ENCODE data around the gene ASIC3.

The ASIC3 gene

DNA sequence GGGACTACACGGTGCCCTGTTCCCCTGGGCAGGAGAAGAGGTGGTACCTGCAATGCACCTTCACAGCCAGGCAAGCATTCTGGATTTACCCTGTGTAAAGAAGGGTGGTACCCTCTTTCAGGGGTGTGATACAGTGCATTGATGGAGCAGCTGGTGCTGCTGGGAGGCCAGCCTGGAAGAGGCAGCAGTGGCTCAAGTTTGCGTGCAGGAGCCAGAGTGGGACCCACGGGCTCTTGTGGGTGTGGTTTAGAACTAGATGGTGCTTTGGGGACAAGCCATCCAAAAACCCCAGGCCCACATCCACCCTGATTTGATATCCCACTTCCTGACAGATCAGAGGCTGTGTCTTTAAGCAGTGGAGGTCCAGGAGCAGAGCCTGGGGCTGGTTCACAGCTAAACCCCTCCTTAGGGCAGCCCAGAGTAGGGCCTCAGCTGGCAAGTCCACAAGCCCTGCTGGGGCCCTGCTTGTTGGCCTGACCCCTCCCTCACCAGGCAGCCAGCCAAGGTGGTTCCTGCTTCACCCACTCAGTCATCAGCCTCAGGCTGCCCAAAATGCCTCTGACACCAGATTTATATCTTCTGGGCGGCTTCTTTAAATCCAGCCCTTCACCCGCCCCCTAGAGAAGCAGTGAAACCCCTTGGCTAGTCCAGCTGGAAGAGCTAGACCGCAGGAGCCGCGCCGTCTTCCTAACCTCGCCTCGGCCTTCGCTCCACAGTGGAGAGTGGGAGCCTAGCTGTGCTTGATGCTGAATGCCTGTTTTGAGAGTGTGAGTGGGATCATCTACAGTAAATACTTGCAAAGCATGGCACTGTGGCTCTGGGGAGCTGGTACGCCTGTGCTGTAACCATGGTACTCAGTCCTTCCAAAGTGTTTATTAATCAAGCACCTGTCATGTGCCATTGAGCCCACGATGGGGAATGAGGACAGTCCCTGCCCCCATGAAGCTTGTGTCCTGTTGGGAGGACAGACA is 1.4 kb upstream of the ASIC3 start:
- Mint-ChIP-seq H3K4me1 (peaks cover 11% of the 10 kb centered on the region), H3K27me3 (peaks cover 25% of the 10 kb centered on the region), H3K4me3 (no peak overlapping the region), H3K27ac (peak overlapping the region; percentile 19), H3K9me3 (no peaks in the 10 kb centered on the region), H3K36me3 (peaks cover 2% of the 10 kb centered on the region)
- DNase-seq, result no peak
- CTCF ChIA-PET, result no interaction called here

DNA sequence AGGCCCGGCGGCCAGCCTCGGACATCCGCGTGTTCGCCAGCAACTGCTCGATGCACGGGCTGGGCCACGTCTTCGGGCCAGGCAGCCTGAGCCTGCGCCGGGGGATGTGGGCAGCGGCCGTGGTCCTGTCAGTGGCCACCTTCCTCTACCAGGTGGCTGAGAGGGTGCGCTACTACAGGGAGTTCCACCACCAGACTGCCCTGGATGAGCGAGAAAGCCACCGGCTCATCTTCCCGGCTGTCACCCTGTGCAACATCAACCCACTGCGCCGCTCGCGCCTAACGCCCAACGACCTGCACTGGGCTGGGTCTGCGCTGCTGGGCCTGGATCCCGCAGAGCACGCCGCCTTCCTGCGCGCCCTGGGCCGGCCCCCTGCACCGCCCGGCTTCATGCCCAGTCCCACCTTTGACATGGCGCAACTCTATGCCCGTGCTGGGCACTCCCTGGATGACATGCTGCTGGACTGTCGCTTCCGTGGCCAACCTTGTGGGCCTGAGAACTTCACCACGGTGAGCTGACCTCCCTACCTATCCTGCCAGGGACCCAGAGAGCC is 656 bp downstream of the ASIC3 start:
- Mint-ChIP-seq H3K27me3 (peaks cover 34% of the 10 kb centered on the region), H3K4me1 (peaks cover 26% of the 10 kb centered on the region), H3K4me3 (no peak overlapping the region), H3K9me3 (no peaks in the 10 kb centered on the region), H3K27ac (no peak overlapping the region), H3K36me3 (peaks cover 6% of the 10 kb centered on the region)
- CTCF ChIA-PET, result interaction anchor here (0.7 kb wide), 1 partner anchor 31 kb away, joined by 3 read pairs; no protein-coding TSS in a partner anchor
- no peak for DNase-seq

DNA sequence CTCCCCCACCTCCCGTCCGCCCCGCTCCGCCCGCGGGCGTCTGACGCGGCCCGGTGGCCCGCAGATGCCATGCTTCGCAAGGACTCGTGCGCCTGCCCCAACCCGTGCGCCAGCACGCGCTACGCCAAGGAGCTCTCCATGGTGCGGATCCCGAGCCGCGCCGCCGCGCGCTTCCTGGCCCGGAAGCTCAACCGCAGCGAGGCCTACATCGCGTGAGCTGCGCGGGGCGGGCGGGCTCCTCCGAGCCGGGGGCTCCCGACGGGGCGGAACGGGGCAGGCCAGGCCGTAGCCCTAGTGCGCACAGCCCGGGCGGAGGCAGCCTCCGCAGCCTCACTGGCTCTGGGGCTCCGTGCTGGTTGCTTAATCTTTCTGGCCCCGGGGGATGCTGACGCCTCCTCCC is 2.8 kb downstream of the ASIC3 start:
- peaks cover 30% of the 10 kb centered on the region for H3K4me1 Mint-ChIP-seq
- peaks cover 4% of the 10 kb centered on the region for H3K36me3 Mint-ChIP-seq
- DNase-seq, result peak; percentile 83
- CTCF ChIA-PET, result interaction anchor here (0.8 kb wide), 1 partner anchor 153 kb away, joined by 3 read pairs; no protein-coding TSS in a partner anchor
- no peak overlapping the region for H3K4me3 Mint-ChIP-seq
- H3K27ac Mint-ChIP-seq, result no peak overlapping the region
- H3K27me3 Mint-ChIP-seq, result peaks cover 34% of the 10 kb centered on the region
- no peaks in the 10 kb centered on the region for H3K9me3 Mint-ChIP-seq

- Mint-ChIP-seq H3K9me3 (no peaks in the 10 kb centered on the region), H3K36me3 (peaks cover 6% of the 10 kb centered on the region), H3K27ac (no peak overlapping the region), H3K4me1 (peaks cover 44% of the 10 kb centered on the region), H3K4me3 (no peak overlapping the region), H3K27me3 (peaks cover 34% of the 10 kb centered on the region)
- CTCF ChIA-PET, result no interaction called here
- no peak for DNase-seq
Measured at GRCh38 chr7:151053096-151053495, 4.8 kb downstream of the ASIC3 start.

- CTCF ChIA-PET, result no interaction called here
- no peak for DNase-seq
- no peak overlapping the region for H3K4me3 Mint-ChIP-seq
- peaks cover 30% of the 10 kb centered on the region for H3K27me3 Mint-ChIP-seq
- H3K27ac Mint-ChIP-seq, result no peak overlapping the region
- H3K4me1 Mint-ChIP-seq, result peaks cover 50% of the 10 kb centered on the region
- peaks cover 6% of the 10 kb centered on the region for H3K36me3 Mint-ChIP-seq
- no peaks in the 10 kb centered on the region for H3K9me3 Mint-ChIP-seq
Measured at GRCh38 chr7:151053751-151054150, 5.4 kb downstream of the ASIC3 start.

DNA sequence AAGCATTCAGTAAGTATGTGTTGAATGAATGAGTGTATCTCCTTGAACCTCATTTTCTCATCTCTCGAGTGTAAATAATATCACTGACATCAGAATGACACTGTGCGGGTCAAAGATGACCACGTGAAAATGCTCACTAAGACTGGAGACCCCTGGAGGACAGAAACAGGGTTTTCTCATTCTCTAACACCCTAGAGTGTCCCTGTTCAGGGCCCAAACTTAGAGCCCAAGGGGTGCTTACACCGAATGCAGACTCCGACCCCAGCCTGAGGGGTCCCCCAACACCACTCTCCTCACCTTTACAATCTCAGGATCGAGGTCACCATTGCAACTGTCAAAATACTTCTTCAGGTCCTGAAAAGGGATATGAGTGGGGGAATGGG is 7.9 kb downstream of the ASIC3 start:
- no peak for DNase-seq
- Mint-ChIP-seq H3K4me1 (peaks cover 61% of the 10 kb centered on the region), H3K27ac (no peak overlapping the region), H3K9me3 (no peaks in the 10 kb centered on the region), H3K4me3 (peak overlapping the region; percentile 96), H3K27me3 (peaks cover 13% of the 10 kb centered on the region), H3K36me3 (peaks cover 6% of the 10 kb centered on the region)
- CTCF ChIA-PET, result interaction anchor here (1.3 kb wide), 1 partner anchor 54 kb away, joined by 4 read pairs; no protein-coding TSS in a partner anchor

DNA sequence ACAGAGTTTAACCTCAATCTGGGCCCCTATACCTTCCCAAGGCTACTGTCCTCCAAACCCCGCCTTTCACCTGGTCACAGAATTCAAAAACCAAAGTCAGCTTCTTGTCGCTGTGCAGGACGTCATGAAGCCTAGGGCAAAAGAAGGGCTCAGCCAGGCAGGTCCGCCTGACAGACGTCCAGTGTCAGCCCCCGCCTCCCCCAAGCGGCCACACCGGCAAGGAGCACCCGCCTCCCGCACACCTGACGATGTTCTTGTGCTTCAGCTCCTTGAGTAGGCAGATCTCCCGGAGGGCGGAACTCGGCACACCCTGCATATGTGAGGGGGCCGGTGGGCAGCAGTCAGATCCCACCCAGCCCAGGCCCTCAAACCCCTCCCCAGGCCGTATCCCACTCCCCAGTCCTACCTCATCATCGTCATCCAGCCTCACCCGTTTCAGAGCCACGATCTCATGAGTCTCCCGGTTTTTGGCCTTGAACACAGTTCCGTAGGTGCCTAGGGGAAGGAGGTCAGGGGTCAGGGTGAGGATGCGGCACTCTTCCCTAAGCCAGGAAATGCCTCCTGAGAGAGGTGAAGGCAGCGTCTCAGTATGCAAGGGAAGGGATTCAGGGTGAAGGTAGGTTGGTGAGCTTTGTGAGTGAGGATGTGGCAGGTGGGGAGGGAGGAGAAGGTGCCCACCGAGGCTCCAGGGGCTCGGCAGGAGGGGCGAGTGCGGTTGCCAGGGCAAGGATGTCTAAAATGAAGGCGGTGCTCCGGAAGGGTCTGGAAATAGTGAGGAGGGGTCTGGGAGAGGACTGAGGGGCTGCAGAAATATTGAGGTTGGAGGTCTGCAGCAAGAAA is 8.6 kb downstream of the ASIC3 start:
- H3K4me1 Mint-ChIP-seq, result peaks cover 64% of the 10 kb centered on the region
- H3K27ac Mint-ChIP-seq, result peak overlapping the region; percentile 68
- peak overlapping the region; percentile 96 for H3K4me3 Mint-ChIP-seq
- H3K27me3 Mint-ChIP-seq, result peaks cover 9% of the 10 kb centered on the region
- peaks cover 6% of the 10 kb centered on the region for H3K36me3 Mint-ChIP-seq
- CTCF ChIA-PET, result interaction anchor here (1.3 kb wide), 1 partner anchor 54 kb away, joined by 4 read pairs; no protein-coding TSS in a partner anchor
- H3K9me3 Mint-ChIP-seq, result no peaks in the 10 kb centered on the region
- no peak for DNase-seq

DNA sequence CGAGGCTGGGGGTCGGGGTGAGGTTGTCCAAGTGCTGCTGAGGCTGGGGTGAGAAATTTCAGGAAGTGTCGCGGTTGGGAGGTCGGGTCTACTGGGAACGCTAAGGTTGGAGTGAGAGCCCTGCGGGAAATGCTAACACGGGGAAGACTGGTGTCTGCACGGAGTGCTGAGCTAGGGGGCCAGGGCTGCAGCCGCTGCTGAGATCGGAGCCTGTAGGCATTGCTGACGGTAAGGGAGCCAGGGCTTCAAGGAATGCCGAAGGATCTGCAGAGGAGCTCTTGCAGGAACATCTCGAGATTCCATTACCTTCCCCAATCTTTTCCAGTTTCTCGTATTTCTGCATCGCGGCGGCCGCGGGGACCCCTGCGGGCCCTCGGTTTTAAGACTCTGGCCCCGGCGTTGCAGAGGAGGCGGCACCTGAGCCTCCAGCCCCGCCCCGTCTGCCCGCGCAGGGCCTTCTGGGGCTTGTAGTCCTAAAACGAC is 9.2 kb downstream of the ASIC3 start, which contains the start of gene CDK5:
TSS of gene CDK5 (minus strand) at position 392 of the 483 bp plus-strand sequence. CDS start at position 343, 49 bp downstream.
- H3K27ac Mint-ChIP-seq, result peak within 1 kb of the TSS; percentile 94
- H3K36me3 Mint-ChIP-seq, result peaks cover 5% of the 10 kb centered on the region
- DNase-seq, result no peak
- H3K9me3 Mint-ChIP-seq, result no peaks in the 10 kb centered on the region
- peaks cover 61% of the 10 kb centered on the region for H3K4me1 Mint-ChIP-seq
- H3K4me3 Mint-ChIP-seq, result peak within 1 kb of the TSS; percentile 96
- peaks cover 2% of the 10 kb centered on the region for H3K27me3 Mint-ChIP-seq
- CTCF ChIA-PET, result interaction anchor here (1.3 kb wide), 1 partner anchor 53 kb away, joined by 4 read pairs; no protein-coding TSS in a partner anchor

DNA sequence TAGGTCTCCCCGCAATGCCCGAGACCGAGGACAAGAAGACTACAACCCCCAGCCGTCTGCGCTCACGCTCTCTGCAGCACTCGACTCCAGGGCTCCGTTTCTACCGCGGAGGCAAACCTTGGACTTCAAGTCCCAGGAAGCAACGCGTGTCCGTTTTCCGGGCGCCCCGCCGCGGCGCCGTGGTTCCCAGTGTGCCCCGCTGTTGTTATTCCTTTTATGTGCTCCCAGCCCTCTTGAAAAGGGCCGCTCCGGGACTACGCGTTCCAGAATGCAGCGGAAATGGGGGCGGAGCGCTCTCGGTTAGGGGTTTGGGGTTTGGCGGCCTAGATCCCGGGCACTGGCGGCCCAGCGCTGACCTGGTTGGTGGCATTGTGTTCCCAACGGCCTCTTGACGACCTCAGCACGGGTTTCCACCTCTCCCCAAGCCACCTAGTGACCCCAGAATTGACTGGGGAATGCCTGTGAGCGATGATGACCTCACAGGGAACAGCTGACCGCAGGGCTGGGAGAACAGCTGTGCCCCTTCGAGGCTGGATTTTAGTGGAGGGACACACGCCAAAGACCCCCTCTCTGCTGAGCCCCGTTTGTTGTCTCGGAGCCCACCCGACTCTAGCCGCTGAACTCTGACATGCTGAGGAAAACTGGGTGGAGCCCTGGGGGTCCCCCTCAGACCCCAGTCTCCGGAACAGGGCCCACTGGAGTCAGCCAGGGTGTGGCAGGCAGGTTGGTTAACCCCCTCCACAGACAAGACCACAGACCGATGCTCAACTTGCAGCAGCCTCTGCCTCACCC is 9.9 kb downstream of the ASIC3 start:
- Mint-ChIP-seq H3K27ac (peak overlapping the region; percentile 94), H3K4me1 (peaks cover 55% of the 10 kb centered on the region), H3K9me3 (no peaks in the 10 kb centered on the region), H3K4me3 (peak overlapping the region; percentile 96), H3K27me3 (no peaks in the 10 kb centered on the region), H3K36me3 (peaks cover 2% of the 10 kb centered on the region)
- DNase-seq, result peak; percentile 99
- CTCF ChIA-PET, result no interaction called here

GRCh38 chr7:151058781-151059366 is 10.5 kb downstream of the ASIC3 start:
- Mint-ChIP-seq H3K4me3 (peak overlapping the region; percentile 96), H3K4me1 (peaks cover 50% of the 10 kb centered on the region), H3K27ac (peak overlapping the region; percentile 94), H3K36me3 (peaks cover 6% of the 10 kb centered on the region), H3K9me3 (no peaks in the 10 kb centered on the region), H3K27me3 (no peaks in the 10 kb centered on the region)
- CTCF ChIA-PET, result interaction anchor here (1.8 kb wide), 1 partner anchor 52 kb away, joined by 7 read pairs; no protein-coding TSS in a partner anchor
- DNase-seq, result peak; percentile 38

DNA sequence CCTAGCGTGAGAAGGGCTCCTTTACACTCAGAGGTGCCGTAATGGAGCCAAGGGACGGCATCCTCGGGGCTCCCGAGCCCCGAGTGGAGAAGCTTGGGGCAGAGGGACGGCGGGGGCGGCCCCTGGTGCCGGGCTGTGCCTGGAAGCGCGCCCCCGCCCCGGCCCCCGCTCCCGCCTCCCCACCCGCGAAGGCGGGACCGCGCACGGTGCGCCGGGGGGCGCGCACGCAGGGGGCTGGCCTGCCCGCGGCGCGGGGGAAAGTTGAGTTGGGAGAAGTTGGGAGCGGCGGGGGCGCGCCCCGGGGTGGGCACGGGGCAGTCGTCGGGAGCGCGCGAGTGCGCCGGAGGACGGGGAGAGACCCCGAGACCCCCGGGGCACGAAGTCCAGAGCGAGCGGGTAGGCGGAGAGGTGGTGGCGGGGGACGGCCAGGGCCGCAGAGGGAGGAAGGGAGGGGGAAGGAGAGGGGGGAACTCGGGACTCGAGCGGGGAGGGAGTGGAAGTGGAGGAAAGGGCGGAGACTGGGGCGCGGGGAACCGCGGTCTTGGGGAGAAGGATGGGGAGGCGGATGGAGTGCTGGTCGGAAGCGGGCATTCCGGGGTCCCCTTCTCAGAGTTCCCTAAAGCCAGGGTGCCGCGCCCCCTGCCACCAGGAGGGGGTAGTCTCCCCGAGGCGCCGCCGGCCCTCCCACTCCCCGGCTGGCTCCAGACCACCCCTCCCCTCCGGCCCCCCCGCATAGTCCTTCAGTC is 11.2 kb downstream of the ASIC3 start, which contains the start of gene SLC4A2:
TSS of gene SLC4A2 (plus strand) at position 223 of the 746 bp plus-strand sequence. CDS start 2,399 bp downstream, outside the sequence.
- DNase-seq, result peak; percentile 79
- CTCF ChIA-PET, result interaction anchor here (0.7 to 1.8 kb wide), 2 partner anchors 40 to 51 kb away, joined by 3 to 7 read pairs; no protein-coding TSS in a partner anchor
- Mint-ChIP-seq H3K36me3 (peaks cover 8% of the 10 kb centered on the region), H3K4me1 (peaks cover 48% of the 10 kb centered on the region), H3K27me3 (no peaks in the 10 kb centered on the region), H3K9me3 (no peaks in the 10 kb centered on the region), H3K27ac (peak within 1 kb of the TSS; percentile 94), H3K4me3 (peak within 1 kb of the TSS; percentile 96)

- DNase-seq, result no peak
- H3K27ac Mint-ChIP-seq, result peak overlapping the region; percentile 7
- peak overlapping the region; percentile 96 for H3K4me3 Mint-ChIP-seq
- H3K9me3 Mint-ChIP-seq, result no peaks in the 10 kb centered on the region
- H3K27me3 Mint-ChIP-seq, result no peaks in the 10 kb centered on the region
- CTCF ChIA-PET, result interaction anchor here (0.7 to 1.8 kb wide), 4 partner anchors 17 to 51 kb away, joined by 3 to 7 read pairs (median 4); no protein-coding TSS in a partner anchor
- peaks cover 48% of the 10 kb centered on the region for H3K4me1 Mint-ChIP-seq
- H3K36me3 Mint-ChIP-seq, result peaks cover 10% of the 10 kb centered on the region
Measured at GRCh38 chr7:151060113-151060415, 11.7 kb downstream of the ASIC3 start.
